ENCODE data around the gene NCOA5.

The NCOA5 gene

GRCh38 chr20:46018112-46018511, 71.7 kb downstream of the NCOA5 start:
- Histone ChIP-seq H3K4me3 (no peak overlapping the region), H3K27ac (no peak overlapping the region)
- no peak for TF ChIP-seq CTCF (IDR thresholded peaks at IDR 0.05)
- no peak for DNase-seq (ENCODE audit: low spot score)

- no peak for TF ChIP-seq CTCF (IDR thresholded peaks at IDR 0.05)
- H3K27ac ChIP-seq: no peak overlapping the region
- no peak for DNase-seq (ENCODE audit: low spot score)
- no peak overlapping the region for H3K4me3 ChIP-seq
Measured at GRCh38 chr20:46017272-46017671, 72.5 kb downstream of the NCOA5 start.

- H3K4me3 ChIP-seq: no peak overlapping the region
- no peak for DNase-seq (ENCODE audit: low spot score)
- H3K27ac ChIP-seq: no peak overlapping the region
- no peak for TF ChIP-seq CTCF (IDR thresholded peaks at IDR 0.05)
Measured at GRCh38 chr20:46014517-46015396, 75.0 kb downstream of the NCOA5 start.

GRCh38 chr20:46013829-46014516, 75.8 kb downstream of the NCOA5 start:
- H3K4me3 ChIP-seq: peak overlapping the region; percentile 39

GRCh38 chr20:46013322-46013828, 76.4 kb downstream of the NCOA5 start:
- no peak for TF ChIP-seq CTCF (IDR thresholded peaks at IDR 0.05)
- Histone ChIP-seq H3K27ac (no peak overlapping the region), H3K4me3 (peak overlapping the region; percentile 39)
- DNase-seq (ENCODE audit: low spot score): no peak

More at GRCh38 chr20:46013829-46014516, 75.8 kb downstream of the NCOA5 start:
- DNase-seq (ENCODE audit: low spot score): no peak
- H3K27ac ChIP-seq: no peak overlapping the region
- TF ChIP-seq CTCF (IDR thresholded peaks at IDR 0.05): peak; percentile 47

GRCh38 chr20:46012921-46013320, 76.8 kb downstream of the NCOA5 start:
- H3K27ac ChIP-seq: no peak overlapping the region
- TF ChIP-seq CTCF (IDR thresholded peaks at IDR 0.05): no peak
- no peak for DNase-seq (ENCODE audit: low spot score)
- H3K4me3 ChIP-seq: no peak overlapping the region

Measured in coronary artery (tissue), 2 donors.